T1000 (cell line): ENCODE measurements around the gene UGT3A2.
A peak's percentile ranks its signal among the peaks of the same experiment; 100 is the strongest.

Experiments
- DNase-seq: peaks from one replicate; lab custom pipeline; 2025; ENCODE audit warnings: mixed read lengths; lab: John Stamatoyannopoulos, UW

Gene UGT3A2

GRCh38 chr5:36066540-36067210 is at the start of gene UGT3A2:
Gene UGT3A2, minus strand, starts transcription at chr5:36066882. Its CDS starts 93 bp downstream, at chr5:36066789.
- DNase-seq, result no peak

- no peak for DNase-seq
Observed at GRCh38 chr5:36111238-36111637, 44.6 kb upstream of the UGT3A2 start.

- DNase-seq, result no peak
Observed at GRCh38 chr5:36108758-36109460, 42.2 kb upstream of the UGT3A2 start.

GRCh38 chr5:36105819-36106218 is 39.1 kb upstream of the UGT3A2 start:
- DNase-seq, result no peak

- DNase-seq, result no peak
Observed at GRCh38 chr5:36099748-36100147, 33.1 kb upstream of the UGT3A2 start.

- no peak for DNase-seq
Observed at GRCh38 chr5:36096486-36096885, 29.8 kb upstream of the UGT3A2 start.

GRCh38 chr5:36089989-36090388 is 23.3 kb upstream of the UGT3A2 start:
- no peak for DNase-seq

GRCh38 chr5:36079200-36079781 is 12.6 kb upstream of the UGT3A2 start:
- peak; percentile 7 for DNase-seq

- DNase-seq, result no peak
Observed at GRCh38 chr5:36078430-36078829, 11.7 kb upstream of the UGT3A2 start.

- DNase-seq, result no peak
Observed at GRCh38 chr5:36073595-36074216, 7.0 kb upstream of the UGT3A2 start.

- DNase-seq, result no peak
Observed at GRCh38 chr5:36070687-36071571, 4.2 kb upstream of the UGT3A2 start.

GRCh38 chr5:36068751-36069281 is 2.1 kb upstream of the UGT3A2 start:
- DNase-seq, result no peak

- no peak for DNase-seq
Observed at GRCh38 chr5:36066001-36066539, 612 bp downstream of the UGT3A2 start.

GRCh38 chr5:36060420-36060887 is 6.2 kb downstream of the UGT3A2 start:
- no peak for DNase-seq

- DNase-seq, result no peak
Observed at GRCh38 chr5:36059571-36060419, 6.9 kb downstream of the UGT3A2 start.

GRCh38 chr5:36058776-36059175 is 7.9 kb downstream of the UGT3A2 start:
- DNase-seq, result no peak

GRCh38 chr5:36057386-36057785 is 9.3 kb downstream of the UGT3A2 start:
- no peak for DNase-seq

GRCh38 chr5:36056422-36056821 is 10.3 kb downstream of the UGT3A2 start:
- DNase-seq, result no peak

- DNase-seq, result no peak
Observed at GRCh38 chr5:36055984-36056383, 10.7 kb downstream of the UGT3A2 start.

GRCh38 chr5:36054647-36055046 is 12.0 kb downstream of the UGT3A2 start:
- no peak for DNase-seq
